H1 (cell line): Measurements from ENCODE around the gene LRRC19. TPM values are rescaled to one million over a fixed set of nuclear protein-coding genes. Genes with fewer than 3 reads are reported as not detected.
A peak's percentile ranks its signal among the peaks of the same experiment; 100 is the strongest.

Experiments used
- CTCF ChIA-PET: fragments of 300-600 bp; sonication (Branson Sonifier 250); formaldehyde crosslinking; loops from one replicate; lab custom pipeline; 2021; ENCODE audit not compliant: partially characterized antibody; lab: Charles Lee
- POLR2A ChIA-PET: fragments of 300-600 bp; sonication (Branson Sonifier 250); formaldehyde crosslinking; loops from one replicate; lab custom pipeline; 2021; ENCODE audit warnings: inconsistent platforms; ENCODE audit not compliant: partially characterized antibody; lab: Charles Lee
- DNase-seq, 2 experiments: peaks; one replicate each; pipeline versions ENCODE4 v3.0.0 to v3.0.0-alpha.2; 2010 to 2022; ENCODE audit warnings: low spot score in 2 of 2, low read depth in 1 of 2, mixed read lengths in 1 of 2
- FAIRE-seq: peaks from 2 replicates; lab custom pipeline; 2011; peaks lifted over from hg19 to GRCh38; lab: Jason Lieb, UNC
- H2AFZ ChIP-seq: 2 replicates; pipeline ENCODE4 v1.8.1; 2012; ENCODE audit warnings: low read length, inconsistent platforms
- H2AK5ac ChIP-seq: 2 replicates; pipeline ENCODE4 v1.6.1; 2013; ENCODE audit warnings: low read depth, low read length
- H2BK120ac ChIP-seq: replicated peaks from 2 replicates; pipeline ENCODE3; 2013; ENCODE audit warnings: low read depth, low read length, inconsistent platforms
- H2BK12ac ChIP-seq: 2 replicates; pipeline ENCODE4 v1.6.1; 2013; ENCODE audit warnings: low read depth, low read length
- H2BK15ac ChIP-seq: 2 replicates; pipeline ENCODE4 v1.6.1; 2013; ENCODE audit warnings: low read length
- H2BK20ac ChIP-seq: 2 replicates; pipeline ENCODE4 v1.6.1; 2013; ENCODE audit warnings: low read length
- H2BK5ac ChIP-seq: 2 replicates; pipeline ENCODE4 v1.6.1; 2013; ENCODE audit warnings: low read depth, low read length
- H3K14ac ChIP-seq: 2 replicates; pipeline ENCODE4 v1.6.1; 2013; ENCODE audit warnings: inconsistent platforms; ENCODE audit not compliant: insufficient read length
- H3K18ac ChIP-seq: 2 replicates; pipeline ENCODE4 v1.6.1; 2013; ENCODE audit warnings: low read length; ENCODE audit errors: extremely low read depth
- H3K23ac ChIP-seq: 2 replicates; pipeline ENCODE4 v1.6.1; 2013; ENCODE audit warnings: inconsistent platforms; ENCODE audit not compliant: insufficient read length
- H3K23me2 ChIP-seq: 2 replicates; pipeline ENCODE4 v1.6.1; 2013; ENCODE audit warnings: low read depth, low read length
- H3K27ac ChIP-seq: 2 replicates; pipeline ENCODE4 v1.6.1; 2011; ENCODE audit warnings: low read depth, low read length, inconsistent platforms
- H3K27me3 ChIP-seq, 4 experiments: replicated peaks in 1 of 4; 1 replicate in 1 of 4; 2 replicates in 3 of 4; pipeline versions ENCODE4 v1.6.1 to v1.8.1; 2011 to 2013; ENCODE audit warnings: low read length in 3 of 4, mild to moderate bottlenecking in 3 of 4, inconsistent platforms in 2 of 4, mixed read lengths in 2 of 4, moderate library complexity in 1 of 4; ENCODE audit not compliant: control insufficient read depth in 3 of 4, insufficient read depth in 3 of 4; ENCODE audit errors: extremely low read depth in 1 of 4
- H3K36me3 ChIP-seq, 4 experiments: 2 replicates each; pipeline versions ENCODE4 v1.6.1 to v1.8.1; 2011 to 2013; ENCODE audit warnings: mild to moderate bottlenecking in 4 of 4, low read length in 3 of 4, moderate library complexity in 2 of 4, control low read depth in 1 of 4, inconsistent platforms in 1 of 4; ENCODE audit not compliant: insufficient read depth in 4 of 4, control insufficient read depth in 2 of 4
- H3K4ac ChIP-seq: replicated peaks from 2 replicates; pipeline ENCODE3; 2013; ENCODE audit warnings: low read length, low read depth, mixed read lengths, inconsistent platforms; ENCODE audit not compliant: insufficient read length
- H3K4me1 ChIP-seq, 4 experiments: replicated peaks in 1 of 4; 1 replicate in 1 of 4; 2 replicates in 3 of 4; pipeline versions ENCODE4 v1.6.1 to v1.8.1; 2011 to 2013; ENCODE audit warnings: low read length in 3 of 4, inconsistent platforms in 2 of 4, mixed read lengths in 1 of 4; ENCODE audit not compliant: insufficient read depth in 4 of 4, control insufficient read depth in 3 of 4
- H3K4me2 ChIP-seq, 2 experiments: 2 replicates each; pipeline versions ENCODE4 v1.6.1 to v1.8.1; 2011 to 2013; ENCODE audit warnings: low read depth in 2 of 2, low read length in 2 of 2, control low read depth in 1 of 2, inconsistent platforms in 1 of 2, mild to moderate bottlenecking in 1 of 2; ENCODE audit not compliant: insufficient read depth in 1 of 2
- H3K4me3 ChIP-seq, 4 experiments: fragments of 200-600, 300-600 bp in 1 of 4; sonication (generic), shearing (Covaris generic), sonication (Bioruptor Twin) in 1 of 4; 2 replicates each; pipeline versions ENCODE4 v1.5.1 to v1.8.1; 2011 to 2016; ENCODE audit warnings: low read length in 4 of 4, low read depth in 3 of 4, control low read depth in 2 of 4, inconsistent platforms in 2 of 4, mild to moderate bottlenecking in 2 of 4, mixed read lengths in 1 of 4, moderate library complexity in 1 of 4; ENCODE audit not compliant: insufficient read depth in 2 of 4; ENCODE audit errors: extremely low read depth in 1 of 4
- H3K56ac ChIP-seq: replicated peaks from 2 replicates; pipeline ENCODE3; 2013; ENCODE audit warnings: low read depth, mild to moderate bottlenecking, mixed read lengths, low read length, inconsistent platforms; ENCODE audit not compliant: insufficient read length
- H3K79me1 ChIP-seq: 2 replicates; pipeline ENCODE4 v1.6.1; 2013; ENCODE audit warnings: low read depth, low read length, control low read depth
- H3K79me2 ChIP-seq, 2 experiments: 2 replicates each; pipeline versions ENCODE4 v1.6.1 to v1.8.1; 2012 to 2013; ENCODE audit warnings: low read length in 2 of 2, mild to moderate bottlenecking in 2 of 2, inconsistent platforms in 1 of 2; ENCODE audit not compliant: insufficient read depth in 2 of 2, control insufficient read depth in 1 of 2
- H3K9ac ChIP-seq, 4 experiments: replicated peaks in 1 of 4; 1 replicate in 1 of 4; 2 replicates in 3 of 4; pipeline versions ENCODE4 v1.6.1 to v1.8.1; 2011 to 2013; ENCODE audit warnings: low read depth in 3 of 4, low read length in 3 of 4, control low read depth in 2 of 4, mild to moderate bottlenecking in 2 of 4, moderate library complexity in 2 of 4, inconsistent platforms in 1 of 4; ENCODE audit errors: extremely low read depth in 1 of 4
- H3K9me3 ChIP-seq, 2 experiments: 2 replicates each; pipeline versions ENCODE4 v1.6.1 to v1.8.1; 2012 to 2013; ENCODE audit warnings: mild to moderate bottlenecking in 2 of 2, moderate library complexity in 2 of 2, control low read depth in 1 of 2, inconsistent platforms in 1 of 2, low read depth in 1 of 2, low read length in 1 of 2, mixed read lengths in 1 of 2; ENCODE audit not compliant: insufficient read depth in 2 of 2
- H4K20me1 ChIP-seq, 2 experiments: replicated peaks in 1 of 2; 2 replicates each; pipeline versions ENCODE3 to v1.8.1; 2011 to 2013; ENCODE audit warnings: inconsistent platforms in 2 of 2, low read length in 2 of 2, mild to moderate bottlenecking in 1 of 2; ENCODE audit not compliant: insufficient read depth in 2 of 2, control insufficient read depth in 1 of 2
- H4K5ac ChIP-seq: 2 replicates; pipeline ENCODE4 v1.6.1; 2013; ENCODE audit warnings: low read length, low read depth, mixed read lengths, inconsistent platforms; ENCODE audit not compliant: insufficient read length
- H4K8ac ChIP-seq: 2 replicates; pipeline ENCODE4 v1.8.0; 2013; ENCODE audit warnings: mild to moderate bottlenecking, moderate library complexity, low read length, inconsistent platforms; ENCODE audit not compliant: insufficient read depth; ENCODE audit errors: extremely low read depth
- H4K91ac ChIP-seq: replicated peaks from 2 replicates; pipeline ENCODE3; 2013; ENCODE audit warnings: low read length, mixed read lengths, inconsistent platforms; ENCODE audit not compliant: insufficient read length
- CBX5 ChIP-seq: fragments of 300-800, 300-1000 bp; sonication (generic); IDR thresholded peaks from 2 replicates; pipeline ENCODE4 v1.7.1; 2016; ENCODE audit warnings: antibody characterized with exemption, low read length, low read depth
- RAD21 ChIP-seq, 2 experiments: IDR thresholded peaks in 1 of 2; conservative IDR thresholded peaks in 1 of 2; 2 replicates each; pipeline ENCODE4 v1.6.1; 2011; ENCODE audit warnings: low read depth in 2 of 2, low read length in 2 of 2, improper control_type of control experiment in 1 of 2, inconsistent platforms in 1 of 2, mild to moderate bottlenecking in 1 of 2, moderate library complexity in 1 of 2
- WGBS, 2 experiments: shearing (Covaris generic) in 1 of 2; methylation state at CpG; one replicate each; pipeline versions ENCODE4 v1.1.6 to v1.1.7; 2013 to 2015; ENCODE audit warnings: low lambda C conversion rate in 2 of 2, mixed read lengths in 2 of 2, inconsistent platforms in 1 of 2, low coverage in 1 of 2, missing lambda C conversion rate in 1 of 2; ENCODE audit not compliant: insufficient replicate concordance in 2 of 2, insufficient coverage in 1 of 2, insufficient read length in 1 of 2; ENCODE audit errors: extremely low coverage in 1 of 2, missing lambda C conversion rate in 1 of 2; 5-methylcytosine and 5-hydroxymethylcytosine counted together
- polyA plus RNA-seq, 7 experiments: library from polyadenylated mRNA; depleted of rRNA in 3 of 7; stranded (reverse) in 5 of 7; unstranded in 2 of 7; fragments of >200 nt in 5 of 7; fragments of 200-250 nt in 2 of 7; gene quantifications; 1 replicate in 5 of 7; 2 replicates in 1 of 7; 4 replicates in 1 of 7; pipeline versions ENCODE4 v1.2.1 to v1.2.3, GENCODE V29; 2011 to 2013; ENCODE audit warnings: missing spikeins in 2 of 7, mixed read lengths in 2 of 7
- total RNA-seq: library from RNA; stranded (reverse); fragmentation: NEBNext Ultra II Directional; extraction: Animal tissue kit (Norgen Biotek cat#: 25700); gene quantifications from 2 replicates; pipeline ENCODE4 v1.2.1, GENCODE V29; 2021

LRRC19 gene
- total and polyA plus RNA-seq, 2 of the 8 experiments (the other 6 are each of a cell fraction or from before 2014, with no cell fraction given): not detected

DNA sequence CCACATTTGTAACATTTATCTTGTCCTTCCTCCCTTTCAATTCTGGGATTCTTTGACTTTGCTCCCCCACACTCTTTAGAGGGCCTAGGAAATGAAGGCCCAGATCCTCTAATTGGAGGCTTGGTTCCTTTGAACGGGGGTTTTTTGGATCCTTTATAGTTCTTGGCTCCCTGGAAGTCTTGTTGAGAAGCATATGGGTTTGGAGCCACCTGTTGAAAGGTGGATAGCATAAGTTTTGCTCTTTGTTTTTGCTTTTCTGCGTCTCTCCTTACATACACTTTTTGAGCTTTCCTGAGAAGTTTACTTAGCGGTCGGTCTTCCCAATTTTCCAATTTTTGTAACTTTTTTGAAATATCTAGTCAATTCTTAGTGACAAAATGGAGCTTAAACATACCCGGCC lies 31.5 kb downstream of the LRRC19 start:
- Histone ChIP-seq H2BK120ac (no peak overlapping the region), H3K36me3 (no peaks in the 10 kb centered on the region; a peak in 1 of 8 replicates), H2BK20ac (no peak overlapping the region), H3K4ac (no peak overlapping the region), H3K9me3 (no peaks in the 10 kb centered on the region), H4K91ac (no peak overlapping the region), H3K4me1 (peaks cover 0 to 19% (median 9%) of the 10 kb centered on the region in 4 experiments; a peak in 5 of 7 replicates)
- 87% methylated on average over 5 of the region's 5 CpGs; no CpG with 5 or more reads in 1 of the 2 experiments for WGBS, 2 experiments
- peak; percentile 27 to 53; a peak in 3 of 4 replicates for TF ChIP-seq RAD21 (IDR thresholded peaks at IDR 0.05 in 1 of 2, conservative IDR thresholded peaks at IDR 0.05 in 1 of 2; ENCODE audit: low read depth in 2 of 2, low read length in 2 of 2)
- TF ChIP-seq CBX5: no peak
- TF ChIP-seq, all 59 proteins: peak for 1
- peak; percentile 55 for FAIRE-seq
- Histone ChIP-seq H4K20me1 (no peaks in the 10 kb centered on the region), H3K4me2 (no peak overlapping the region; a peak in 1 of 4 replicates), H3K56ac (no peak overlapping the region), H3K23ac (no peak overlapping the region), H3K14ac (no peak overlapping the region), H2BK12ac (no peak overlapping the region), H3K27me3 (no peaks in the 10 kb centered on the region), H3K23me2 (peaks cover 4% of the 10 kb centered on the region), H4K5ac (no peak overlapping the region), H3K4me3 (no peak overlapping the region), H4K8ac (no peak overlapping the region), H2AK5ac (no peak overlapping the region), H3K79me2 (no peaks in the 10 kb centered on the region), H3K18ac (no peak overlapping the region), H3K79me1 (no peaks in the 10 kb centered on the region), H2AFZ (no peak overlapping the region), H3K27ac (no peak overlapping the region), H2BK15ac (no peak overlapping the region), H2BK5ac (no peak overlapping the region), H3K9ac (no peak overlapping the region)
- no peak for DNase-seq
- ChIA-PET CTCF (interaction anchor here (0.7 to 3.3 kb wide), 10 partner anchors 10 to 103 kb away, joined by 3 to 23 read pairs (median 3); partner anchors contain the start of genes CAAP1 and IFT74), POLR2A (interaction anchor here (1.0 to 4.4 kb wide), 4 partner anchors 18 to 81 kb away, joined by 4 to 39 read pairs (median 12); partner anchors contain the start of genes CAAP1, IFT74 and PLAA)
